Dendritic cell treated with granulocyte-macrophage colony-stimulating factor and Interleukin-4, amounts not matched to agents 40 ng/mL and 50 ng/mL, for 4 days (primary cell): ENCODE results near the gene KCNIP4.

Experiments
- H3K27ac Mint-ChIP-seq: one replicate; pipeline ENCODE4 v1.8.0; 2022; ENCODE audit warnings: mild to moderate bottlenecking, mixed read lengths
- H3K27me3 Mint-ChIP-seq: one replicate; pipeline ENCODE4 v1.8.0; 2022; ENCODE audit warnings: mild to moderate bottlenecking, mixed read lengths
- H3K36me3 Mint-ChIP-seq: one replicate; pipeline ENCODE4 v1.8.0; 2022; ENCODE audit warnings: low read depth, mixed read lengths
- H3K4me1 Mint-ChIP-seq: one replicate; pipeline ENCODE4 v1.8.0; 2022; ENCODE audit warnings: low read depth, mixed read lengths
- H3K4me3 Mint-ChIP-seq: one replicate; pipeline ENCODE4 v1.8.0; 2022; ENCODE audit warnings: mild to moderate bottlenecking, moderate library complexity, mixed read lengths
- H3K9me3 Mint-ChIP-seq: one replicate; pipeline ENCODE4 v1.8.0; 2022; ENCODE audit warnings: mixed read lengths
- intact Hi-C: fragments of 100-400 bp; cut with micrococcal nuclease; formaldehyde crosslinking; loops from one replicate; pipeline ENCODE4 v1.15.0; 2022

Gene KCNIP4

DNA sequence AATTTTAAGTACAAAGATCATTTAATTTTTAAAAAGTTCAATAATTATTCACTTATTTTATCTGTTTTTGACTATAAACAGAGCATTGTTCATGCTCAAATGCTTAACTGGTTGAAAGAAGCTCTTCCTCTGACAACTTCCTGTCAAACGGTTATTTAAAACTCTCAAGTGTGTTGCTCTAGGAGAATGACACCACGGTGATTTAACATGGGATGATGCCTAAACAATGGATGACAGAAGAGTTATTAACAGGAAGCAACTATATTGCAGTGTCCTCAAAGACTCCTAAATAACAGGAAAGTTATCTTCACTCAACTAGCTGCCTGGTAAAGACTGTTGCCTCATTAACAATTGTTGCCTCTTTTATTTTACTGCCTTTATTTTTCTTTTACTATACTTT lies 738.7 kb downstream of the KCNIP4 start:
- Mint-ChIP-seq H3K9me3 (no peaks in the 10 kb centered on the region), H3K27ac (no peak overlapping the region)

DNA sequence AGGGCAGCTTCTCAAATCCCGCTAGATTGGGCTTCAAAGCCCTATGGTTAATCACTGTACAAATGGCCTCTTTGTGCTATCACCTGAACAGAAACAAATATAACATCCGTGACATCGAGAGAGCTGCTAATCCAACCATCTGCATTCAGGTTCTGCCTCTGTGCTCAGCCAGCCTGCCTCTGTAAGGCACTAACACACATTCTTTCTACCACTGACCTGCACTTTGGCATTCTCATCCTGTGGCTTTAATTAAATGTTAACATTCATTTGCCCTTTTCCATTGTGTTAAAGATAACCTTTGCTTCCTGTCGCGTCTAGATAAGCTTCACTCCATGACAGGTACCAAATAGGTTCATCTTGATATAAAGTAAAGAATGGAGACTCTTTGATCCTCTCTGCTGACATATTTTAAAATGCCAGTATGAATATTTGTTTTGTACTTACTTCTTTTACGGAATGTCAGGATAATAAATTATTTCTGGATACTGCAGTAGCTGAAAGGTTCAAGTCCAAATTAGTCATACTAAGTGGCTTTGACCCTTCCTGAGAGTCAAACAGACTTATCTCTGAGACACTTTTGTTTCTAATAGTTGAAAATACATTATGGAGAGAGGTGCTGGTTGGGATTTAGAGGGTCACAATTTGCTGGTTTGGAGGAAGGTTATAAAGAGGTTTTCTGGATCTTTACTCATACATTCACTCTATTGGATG lies 742.6 kb downstream of the KCNIP4 start:
- H3K36me3 Mint-ChIP-seq = no peaks in the 10 kb centered on the region
- intact Hi-C loops = no loop called here

More for the DNA sequence above, 738.7 kb downstream of the KCNIP4 start:
- no peaks in the 10 kb centered on the region for H3K4me1 Mint-ChIP-seq
- no peak overlapping the region for H3K4me3 Mint-ChIP-seq
- no peaks in the 10 kb centered on the region for H3K27me3 Mint-ChIP-seq
- intact Hi-C loops = no loop called here
- H3K36me3 Mint-ChIP-seq = no peaks in the 10 kb centered on the region

DNA sequence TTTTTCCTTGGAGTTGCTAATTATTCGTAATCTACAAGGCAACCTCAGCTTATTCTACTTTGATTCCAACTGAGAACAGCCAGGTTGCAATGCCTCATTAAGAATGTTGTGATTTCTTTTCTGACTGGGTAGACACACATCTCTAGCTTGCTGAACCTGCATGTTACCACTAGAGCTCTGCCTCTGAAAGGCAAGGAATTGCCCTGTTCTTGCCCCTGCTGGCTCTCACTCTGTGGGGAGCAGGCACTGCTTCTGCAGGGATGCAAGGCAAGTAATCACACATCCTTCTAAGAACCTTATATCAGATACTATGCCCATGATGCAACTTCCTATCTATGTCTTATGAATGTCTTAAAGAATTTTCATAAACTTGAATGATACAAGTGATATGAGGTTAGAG lies 745.2 kb downstream of the KCNIP4 start:
- no peaks in the 10 kb centered on the region for H3K36me3 Mint-ChIP-seq
- H3K27me3 Mint-ChIP-seq = no peaks in the 10 kb centered on the region
- no peak overlapping the region for H3K27ac Mint-ChIP-seq
- peaks cover 9% of the 10 kb centered on the region for H3K9me3 Mint-ChIP-seq
- no peaks in the 10 kb centered on the region for H3K4me1 Mint-ChIP-seq
- H3K4me3 Mint-ChIP-seq = no peak overlapping the region
- intact Hi-C loops = no loop called here

More for the DNA sequence above, 742.6 kb downstream of the KCNIP4 start:
- no peaks in the 10 kb centered on the region for H3K27me3 Mint-ChIP-seq
- H3K27ac Mint-ChIP-seq = no peak overlapping the region
- no peak overlapping the region for H3K4me3 Mint-ChIP-seq
- no peaks in the 10 kb centered on the region for H3K4me1 Mint-ChIP-seq
- H3K9me3 Mint-ChIP-seq = peaks cover 6% of the 10 kb centered on the region

DNA sequence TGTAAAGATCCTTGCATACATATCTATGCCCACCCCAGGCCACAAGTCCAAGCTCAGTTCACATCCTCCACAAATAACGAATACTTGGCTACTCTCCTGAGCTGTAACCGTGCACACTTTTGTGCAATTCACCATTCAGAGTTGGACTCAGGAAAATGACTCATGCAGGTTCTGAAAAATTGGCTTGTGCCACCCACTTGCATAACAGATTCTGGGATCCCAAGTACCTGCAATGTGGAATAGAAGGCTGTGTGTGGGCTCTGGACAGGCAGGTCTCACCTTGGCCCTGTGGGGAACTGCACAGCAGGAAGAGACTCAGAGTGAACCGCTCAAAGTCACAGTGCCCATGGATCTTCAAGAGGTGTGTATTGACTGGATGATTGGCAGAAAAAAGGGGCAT lies 745.6 kb downstream of the KCNIP4 start:
- Mint-ChIP-seq H3K27ac (no peak overlapping the region), H3K27me3 (no peaks in the 10 kb centered on the region), H3K9me3 (peaks cover 9% of the 10 kb centered on the region), H3K4me1 (no peaks in the 10 kb centered on the region), H3K4me3 (no peak overlapping the region), H3K36me3 (no peaks in the 10 kb centered on the region)
- intact Hi-C loops = no loop called here

DNA sequence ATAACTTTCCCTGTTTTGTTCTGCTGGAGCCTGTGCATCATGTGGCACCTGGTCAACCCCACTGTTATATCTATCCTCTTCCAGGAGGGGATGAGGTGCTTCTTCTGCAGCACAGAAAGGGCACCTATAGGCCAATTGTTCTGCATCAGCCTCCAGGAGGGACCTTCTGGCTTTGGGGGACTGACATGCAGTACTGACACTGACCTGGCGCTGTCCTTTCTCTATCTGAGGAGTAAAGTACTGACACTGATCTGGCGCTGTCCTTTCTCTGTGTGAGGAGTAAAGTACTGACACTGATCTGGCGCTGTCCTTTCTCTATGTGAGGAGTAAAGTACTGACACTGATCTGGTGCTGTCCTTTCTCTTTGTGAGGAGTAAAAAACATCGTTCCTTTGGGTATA lies 749.9 kb downstream of the KCNIP4 start:
- H3K27me3 Mint-ChIP-seq = no peaks in the 10 kb centered on the region

DNA sequence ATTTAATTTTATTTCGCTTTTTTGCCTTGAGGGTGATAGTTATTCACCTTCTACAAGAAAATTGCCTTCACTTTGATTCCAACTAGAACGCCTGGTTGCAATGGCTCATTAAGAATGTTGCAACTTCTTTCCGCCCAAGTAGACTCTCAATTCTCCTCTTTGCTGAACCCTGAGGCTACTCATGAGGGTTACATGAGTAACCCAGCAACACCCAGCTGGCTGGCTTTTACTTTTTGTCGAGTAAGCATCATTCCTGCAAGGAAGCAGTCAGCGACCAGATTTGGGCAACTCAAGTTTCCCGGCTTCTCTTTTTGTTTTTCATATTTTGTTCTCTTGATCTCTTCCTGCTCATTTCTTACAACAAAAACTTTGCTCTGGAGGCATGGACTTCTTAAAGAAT lies 752.9 kb downstream of the KCNIP4 start:
- Mint-ChIP-seq H3K9me3 (peaks cover 8% of the 10 kb centered on the region), H3K4me3 (no peak overlapping the region), H3K4me1 (no peaks in the 10 kb centered on the region), H3K27me3 (no peaks in the 10 kb centered on the region), H3K27ac (no peak overlapping the region), H3K36me3 (no peaks in the 10 kb centered on the region)
- intact Hi-C loops = no loop called here

More for the DNA sequence above, 749.9 kb downstream of the KCNIP4 start:
- Mint-ChIP-seq H3K9me3 (peaks cover 17% of the 10 kb centered on the region), H3K4me3 (no peak overlapping the region), H3K4me1 (no peaks in the 10 kb centered on the region), H3K36me3 (no peaks in the 10 kb centered on the region), H3K27ac (no peak overlapping the region)
- intact Hi-C loops = no loop called here

DNA sequence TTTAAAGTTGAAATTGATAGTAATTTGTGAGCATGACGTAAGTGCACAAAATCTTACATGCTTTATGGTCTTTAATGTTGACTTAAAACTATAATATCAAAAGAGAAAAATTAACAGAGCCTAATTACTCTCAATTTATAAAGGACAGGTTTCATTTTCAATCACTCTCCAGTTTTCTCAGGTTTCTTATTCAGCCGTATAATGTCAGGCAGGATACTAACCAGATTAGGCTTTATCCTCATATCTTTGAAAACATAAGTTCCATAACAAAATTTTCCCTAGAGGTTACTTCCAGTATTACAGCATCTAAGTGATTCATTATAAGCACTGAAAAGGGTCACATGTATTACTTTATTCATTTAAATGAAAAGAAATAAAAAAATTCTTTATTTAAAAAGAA lies 756.2 kb downstream of the KCNIP4 start:
- Mint-ChIP-seq H3K4me1 (no peaks in the 10 kb centered on the region), H3K4me3 (no peak overlapping the region), H3K36me3 (no peaks in the 10 kb centered on the region), H3K27ac (no peak overlapping the region), H3K9me3 (peaks cover 8% of the 10 kb centered on the region), H3K27me3 (no peaks in the 10 kb centered on the region)
- intact Hi-C loops = no loop called here

DNA sequence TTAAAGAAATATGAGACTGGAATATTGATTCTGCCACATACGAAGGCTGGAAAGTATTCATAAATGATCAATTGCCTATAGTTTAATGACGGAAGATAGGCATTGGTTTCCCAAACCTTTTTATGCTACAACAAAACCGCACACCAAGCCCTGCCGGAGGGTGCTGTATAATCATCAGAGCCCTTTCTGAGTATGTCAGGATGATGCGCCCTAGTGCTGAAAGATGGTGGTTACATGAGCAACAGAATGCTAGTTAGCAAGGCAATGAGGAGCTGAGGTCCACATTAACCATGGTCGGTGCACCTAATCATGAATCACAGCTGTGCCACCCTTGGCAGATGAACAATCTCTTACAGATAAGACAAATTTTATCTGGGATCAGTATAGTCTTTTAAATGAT lies 757.3 kb downstream of the KCNIP4 start:
- no peak overlapping the region for H3K4me3 Mint-ChIP-seq
- H3K9me3 Mint-ChIP-seq = peaks cover 8% of the 10 kb centered on the region
- no peak overlapping the region for H3K27ac Mint-ChIP-seq
- H3K4me1 Mint-ChIP-seq = no peaks in the 10 kb centered on the region
- H3K27me3 Mint-ChIP-seq = no peaks in the 10 kb centered on the region
- intact Hi-C loops = no loop called here
- H3K36me3 Mint-ChIP-seq = no peaks in the 10 kb centered on the region

DNA sequence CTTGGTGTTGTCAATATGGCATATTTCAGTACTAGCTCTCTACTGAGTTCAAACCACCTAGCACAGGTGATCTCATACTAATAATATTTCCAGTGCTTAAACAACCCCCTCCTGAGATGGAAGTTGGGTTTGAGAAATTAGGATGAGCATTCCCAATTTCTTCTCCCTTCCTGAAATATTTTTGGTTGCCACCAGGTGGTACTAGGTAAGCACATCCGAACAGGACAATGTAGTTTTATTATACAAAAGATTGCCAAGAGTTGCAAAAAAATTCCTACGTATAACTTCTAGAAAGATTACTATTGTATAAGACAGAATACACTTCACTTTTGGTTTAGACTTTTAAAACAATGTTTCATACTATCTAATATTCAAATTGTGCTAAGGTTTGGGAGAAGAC lies 763.8 kb downstream of the KCNIP4 start:
- Mint-ChIP-seq H3K9me3 (no peaks in the 10 kb centered on the region), H3K4me3 (no peak overlapping the region), H3K36me3 (no peaks in the 10 kb centered on the region), H3K27me3 (no peaks in the 10 kb centered on the region), H3K4me1 (no peaks in the 10 kb centered on the region), H3K27ac (no peak overlapping the region)
- intact Hi-C loops = no loop called here

DNA sequence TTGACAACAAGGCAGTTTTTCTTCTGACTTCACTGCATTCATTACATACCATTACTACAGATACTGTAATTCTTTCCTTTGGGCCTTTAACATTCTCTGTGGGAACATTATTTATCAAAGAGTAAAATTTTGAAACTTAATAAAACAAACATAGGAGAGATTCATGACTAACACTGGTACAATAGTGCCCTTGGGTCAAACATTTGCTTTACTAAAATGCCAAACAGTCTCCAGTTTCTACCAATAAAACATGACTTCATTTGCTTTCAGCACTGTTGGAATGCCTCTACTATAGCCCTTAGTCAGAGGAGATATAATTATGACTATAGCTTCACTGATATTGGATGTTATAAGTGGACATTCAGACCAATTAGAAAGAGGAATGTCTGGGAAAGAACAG lies 766.9 kb downstream of the KCNIP4 start:
- Mint-ChIP-seq H3K27me3 (no peaks in the 10 kb centered on the region), H3K27ac (no peak overlapping the region), H3K36me3 (no peaks in the 10 kb centered on the region), H3K4me1 (no peaks in the 10 kb centered on the region), H3K4me3 (no peak overlapping the region), H3K9me3 (no peaks in the 10 kb centered on the region)
- intact Hi-C loops = no loop called here

DNA sequence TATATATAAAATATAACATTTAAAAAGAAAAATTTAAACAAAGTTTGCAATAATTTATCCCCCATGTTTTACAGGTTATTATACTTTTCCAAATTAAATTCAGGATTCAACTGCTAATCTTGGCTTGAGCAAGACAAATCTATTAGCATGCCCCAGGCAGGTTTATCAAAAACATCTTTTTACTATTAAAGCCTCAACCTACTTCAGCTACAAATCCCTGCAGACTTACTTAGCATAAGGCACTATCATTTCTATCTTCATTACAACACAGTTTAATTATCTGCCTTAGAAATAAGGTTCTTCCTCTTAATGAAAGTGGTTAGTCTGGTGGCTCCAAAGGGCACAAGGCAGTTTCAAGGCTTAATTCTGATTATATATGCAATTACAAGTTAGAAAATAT lies 770.7 kb downstream of the KCNIP4 start:
- Mint-ChIP-seq H3K9me3 (no peaks in the 10 kb centered on the region), H3K4me3 (no peak overlapping the region), H3K36me3 (no peaks in the 10 kb centered on the region), H3K27me3 (no peaks in the 10 kb centered on the region), H3K4me1 (no peaks in the 10 kb centered on the region), H3K27ac (no peak overlapping the region)
- intact Hi-C loops = no loop called here

DNA sequence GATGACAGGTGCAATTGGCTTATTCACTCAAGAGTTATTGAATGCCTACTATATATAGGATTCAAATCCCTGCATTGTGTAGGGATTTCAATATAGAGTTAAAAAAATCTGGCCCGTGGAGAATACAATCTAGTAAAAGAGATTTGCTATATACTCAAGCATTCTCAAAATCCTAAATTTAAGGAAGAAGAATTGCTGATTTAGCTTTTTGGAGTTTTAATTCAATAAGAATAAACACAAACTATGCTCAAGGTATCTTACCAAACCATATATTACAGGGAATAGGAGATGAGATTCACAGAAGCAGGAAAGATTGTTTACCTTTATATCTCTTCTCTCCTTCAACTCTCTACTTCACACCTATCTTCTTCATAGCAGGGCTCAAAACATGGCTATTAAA lies 771.5 kb downstream of the KCNIP4 start:
- intact Hi-C loops = no loop called here
- H3K36me3 Mint-ChIP-seq = no peaks in the 10 kb centered on the region

DNA sequence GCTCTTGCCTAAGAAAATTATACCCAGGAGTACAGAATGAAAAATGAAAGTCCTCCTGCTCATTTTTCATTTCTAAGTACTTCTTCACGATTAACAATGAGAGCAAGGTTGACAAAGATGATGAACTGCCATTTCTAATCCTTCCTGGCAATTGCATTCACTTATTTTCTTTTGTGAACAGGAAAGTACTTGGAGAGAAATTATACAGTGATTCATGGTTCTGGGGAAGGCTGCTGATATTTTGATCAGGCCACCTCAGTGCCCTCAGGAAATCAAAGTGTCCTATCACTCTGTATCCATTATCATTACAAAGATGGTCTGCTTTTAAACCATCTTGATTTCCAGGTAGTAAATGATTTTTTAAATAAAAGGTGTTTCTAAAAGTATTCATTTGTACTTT lies 780.9 kb downstream of the KCNIP4 start:
- Mint-ChIP-seq H3K4me1 (no peaks in the 10 kb centered on the region), H3K27me3 (no peaks in the 10 kb centered on the region), H3K36me3 (no peaks in the 10 kb centered on the region), H3K27ac (no peak overlapping the region), H3K9me3 (no peaks in the 10 kb centered on the region), H3K4me3 (no peak overlapping the region)
- intact Hi-C loops = no loop called here

More for the DNA sequence above, 771.5 kb downstream of the KCNIP4 start:
- Mint-ChIP-seq H3K27me3 (no peaks in the 10 kb centered on the region), H3K9me3 (no peaks in the 10 kb centered on the region), H3K4me3 (no peak overlapping the region), H3K4me1 (no peaks in the 10 kb centered on the region), H3K27ac (no peak overlapping the region)

DNA sequence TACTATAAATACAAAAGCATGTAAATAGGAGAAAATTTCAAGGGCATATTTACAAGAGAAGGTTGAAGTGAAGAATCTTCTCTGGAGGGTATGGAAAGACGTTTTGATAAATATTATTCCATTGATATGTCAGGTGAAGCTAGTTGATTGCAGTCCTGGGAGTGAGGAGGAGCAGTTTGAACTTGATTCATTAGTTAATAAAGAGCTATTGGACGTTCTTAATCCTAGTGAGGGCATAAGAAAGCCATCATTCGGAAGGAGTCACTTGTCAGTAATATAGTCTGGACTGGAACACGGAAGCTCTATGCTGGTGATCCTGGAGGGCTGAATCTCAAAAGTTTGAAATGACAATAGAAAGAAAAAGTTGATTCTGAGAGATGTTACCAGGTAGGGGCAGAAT lies 793.2 kb downstream of the KCNIP4 start:
- no peak overlapping the region for H3K4me3 Mint-ChIP-seq
- no peaks in the 10 kb centered on the region for H3K27me3 Mint-ChIP-seq
- intact Hi-C loops = no loop called here
- no peaks in the 10 kb centered on the region for H3K4me1 Mint-ChIP-seq
- H3K9me3 Mint-ChIP-seq = no peaks in the 10 kb centered on the region
- no peaks in the 10 kb centered on the region for H3K36me3 Mint-ChIP-seq
- H3K27ac Mint-ChIP-seq = no peak overlapping the region

DNA sequence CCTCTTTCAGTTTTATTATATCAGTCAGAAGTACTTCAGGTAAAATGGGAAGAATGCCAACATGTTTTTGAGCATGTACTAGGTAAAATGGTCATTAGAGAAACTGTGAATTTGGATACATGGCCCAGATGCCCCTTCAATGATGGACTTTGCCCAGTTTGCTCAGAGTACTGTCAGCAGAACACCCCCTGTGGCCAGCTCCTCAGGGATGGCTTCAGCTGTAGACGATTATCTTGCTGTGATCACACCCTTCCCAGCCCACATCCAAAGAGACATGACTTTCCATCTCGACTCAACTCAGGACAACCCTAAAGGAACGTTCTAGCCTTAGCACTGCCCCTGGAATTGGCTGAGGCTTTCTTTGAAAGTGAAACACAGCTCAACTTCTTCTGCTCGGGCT lies 809.2 kb downstream of the KCNIP4 start:
- Mint-ChIP-seq H3K36me3 (no peaks in the 10 kb centered on the region), H3K27me3 (no peaks in the 10 kb centered on the region), H3K9me3 (no peaks in the 10 kb centered on the region), H3K4me3 (no peak overlapping the region), H3K27ac (no peak overlapping the region), H3K4me1 (no peaks in the 10 kb centered on the region)
- intact Hi-C loops = no loop called here
